Skin of body (tissue), 2 donors: ENCODE data around the gene LAMA3. TPM values are rescaled to one million over a fixed set of nuclear protein-coding genes. Genes with fewer than 3 reads are reported as not detected.

ENCODE experiments used
- DNase-seq: peaks from one replicate; lab custom pipeline; 2025; lab: John Stamatoyannopoulos, UW
- total RNA-seq: library from RNA; depleted of rRNA; stranded (reverse); fragments of >200 nt; gene quantifications from one replicate; pipeline ENCODE4 v1.2.3, GENCODE V29; 2014

LAMA3 gene
- total RNA-seq, 1 donor from 2014 or later: 60.6 TPM

GRCh38 chr18:23871410-23871809, 182.2 kb downstream of the LAMA3 start:
- DNase-seq: no peak

GRCh38 chr18:23872701-23873550, 183.7 kb downstream of the LAMA3 start:
- DNase-seq: no peak

GRCh38 chr18:23875966-23876895, 187.0 kb downstream of the LAMA3 start:
- DNase-seq: no peak

- DNase-seq: no peak
Observed at GRCh38 chr18:23876921-23877320, 187.7 kb downstream of the LAMA3 start.

- DNase-seq: no peak
Observed at GRCh38 chr18:23877371-23877770, 188.1 kb downstream of the LAMA3 start.

GRCh38 chr18:23878336-23878900, 189.2 kb downstream of the LAMA3 start:
- DNase-seq: no peak

GRCh38 chr18:23879126-23879525, 189.9 kb downstream of the LAMA3 start:
- DNase-seq: no peak

- DNase-seq: no peak
Observed at GRCh38 chr18:23879544-23879943, 190.3 kb downstream of the LAMA3 start.

- DNase-seq: no peak
Observed at GRCh38 chr18:23879966-23880565, 190.8 kb downstream of the LAMA3 start.

- DNase-seq: no peak
Observed at GRCh38 chr18:23880931-23881617, 191.8 kb downstream of the LAMA3 start.

- DNase-seq: no peak
Observed at GRCh38 chr18:23881778-23882177, 192.5 kb downstream of the LAMA3 start.

GRCh38 chr18:23882616-23883276, 193.5 kb downstream of the LAMA3 start:
- no peak for DNase-seq

GRCh38 chr18:23883277-23883790, 194.1 kb downstream of the LAMA3 start:
- no peak for DNase-seq

- no peak for DNase-seq
Observed at GRCh38 chr18:23884681-23885375, 195.6 kb downstream of the LAMA3 start.

- no peak for DNase-seq
Observed at GRCh38 chr18:23885750-23886149, 196.5 kb downstream of the LAMA3 start.

- DNase-seq: no peak
Observed at GRCh38 chr18:23887035-23887434, 197.8 kb downstream of the LAMA3 start.

GRCh38 chr18:23887493-23887892, 198.2 kb downstream of the LAMA3 start:
- DNase-seq: no peak

GRCh38 chr18:23888881-23889280, 199.6 kb downstream of the LAMA3 start:
- DNase-seq: no peak

GRCh38 chr18:23889907-23890306, 200.7 kb downstream of the LAMA3 start:
- no peak for DNase-seq

- DNase-seq: no peak
Observed at GRCh38 chr18:23890589-23890988, 201.3 kb downstream of the LAMA3 start.
